Measurements from ENCODE around the gene MBD6.
A peak's percentile ranks its signal among the peaks of the same experiment; 100 is the strongest.
"Not testable (repeated sequence)": the region's sequence is repeated elsewhere in the genome, so short reads cannot be mapped to it uniquely, and the experiment has no call there.

Gene MBD6

GRCh38 chr12:57549909-57550640 lies 27.5 kb downstream of the MBD6 start, which contains the start of gene KIF5A:
Gene KIF5A (plus strand): TSS chr12:57550044. CDS start chr12:57550272, 228 bp downstream.
- no peak for DNase-seq (ENCODE audit: low read depth)

GRCh38 chr12:57550641-57551549 lies 28.3 kb downstream of the MBD6 start:
- DNase-seq (ENCODE audit: low read depth): no peak

GRCh38 chr12:57551637-57552305 lies 29.1 kb downstream of the MBD6 start:
- no peak for DNase-seq (ENCODE audit: low read depth)

- no peak for DNase-seq (ENCODE audit: low read depth)
Measured at GRCh38 chr12:57552306-57552651, 29.7 kb downstream of the MBD6 start.

- DNase-seq (ENCODE audit: low read depth): peak; percentile 21
Measured at GRCh38 chr12:57552835-57553313, 30.2 kb downstream of the MBD6 start.

- no peak for DNase-seq (ENCODE audit: low read depth)
Measured at GRCh38 chr12:57553343-57554202, 30.9 kb downstream of the MBD6 start.

GRCh38 chr12:57554453-57554852 lies 31.8 kb downstream of the MBD6 start:
- no peak for DNase-seq (ENCODE audit: low read depth)

- DNase-seq (ENCODE audit: low read depth): no peak
Measured at GRCh38 chr12:57554897-57555296, 32.3 kb downstream of the MBD6 start.

GRCh38 chr12:57558864-57559263 lies 36.2 kb downstream of the MBD6 start:
- DNase-seq (ENCODE audit: low read depth): no peak

GRCh38 chr12:57560516-57560915 lies 37.9 kb downstream of the MBD6 start:
- DNase-seq (ENCODE audit: low read depth): no peak

- DNase-seq (ENCODE audit: low read depth): peak; percentile 51
Measured at GRCh38 chr12:57561117-57561516, 38.5 kb downstream of the MBD6 start.

GRCh38 chr12:57563358-57563757 lies 40.7 kb downstream of the MBD6 start:
- DNase-seq (ENCODE audit: low read depth): no peak

GRCh38 chr12:57564178-57564740 lies 41.6 kb downstream of the MBD6 start:
- DNase-seq (ENCODE audit: low read depth): no peak

GRCh38 chr12:57568838-57569237 lies 46.2 kb downstream of the MBD6 start:
- no peak for DNase-seq (ENCODE audit: low read depth)

- DNase-seq (ENCODE audit: low read depth): no peak
Measured at GRCh38 chr12:57569858-57570257, 47.2 kb downstream of the MBD6 start.

- DNase-seq (ENCODE audit: low read depth): not testable (repeated sequence)
Measured at GRCh38 chr12:57570438-57570837, 47.8 kb downstream of the MBD6 start.

- no peak for DNase-seq (ENCODE audit: low read depth)
Measured at GRCh38 chr12:57571926-57572762, 49.5 kb downstream of the MBD6 start.

- no peak for DNase-seq (ENCODE audit: low read depth)
Measured at GRCh38 chr12:57574795-57575194, 52.2 kb downstream of the MBD6 start.

- DNase-seq (ENCODE audit: low read depth): no peak
Measured at GRCh38 chr12:57575771-57576612, 53.4 kb downstream of the MBD6 start.
